T47D (cell line): ENCODE results near the gene ADARB2.

Experiments
- DNase-seq, 2 experiments: peaks; one replicate each; pipeline versions ENCODE4 v3.0.0 to v3.0.0-alpha.2; 2011 to 2012; ENCODE audit warnings: low read depth in 1 of 2, low spot score in 1 of 2
- JUND ChIP-seq: IDR thresholded peaks from 2 replicates; pipeline ENCODE4 v1.6.1; 2012; ENCODE audit warnings: low read depth
- in situ Hi-C: cut with HindIII; loops from 2 replicates; pipeline ENCODE4 v1.10.0; 2016; ENCODE audit warnings: low sequenced_read_pairs, low pct_unique_long_range_greater_than_20kb

ADARB2 gene

DNA sequence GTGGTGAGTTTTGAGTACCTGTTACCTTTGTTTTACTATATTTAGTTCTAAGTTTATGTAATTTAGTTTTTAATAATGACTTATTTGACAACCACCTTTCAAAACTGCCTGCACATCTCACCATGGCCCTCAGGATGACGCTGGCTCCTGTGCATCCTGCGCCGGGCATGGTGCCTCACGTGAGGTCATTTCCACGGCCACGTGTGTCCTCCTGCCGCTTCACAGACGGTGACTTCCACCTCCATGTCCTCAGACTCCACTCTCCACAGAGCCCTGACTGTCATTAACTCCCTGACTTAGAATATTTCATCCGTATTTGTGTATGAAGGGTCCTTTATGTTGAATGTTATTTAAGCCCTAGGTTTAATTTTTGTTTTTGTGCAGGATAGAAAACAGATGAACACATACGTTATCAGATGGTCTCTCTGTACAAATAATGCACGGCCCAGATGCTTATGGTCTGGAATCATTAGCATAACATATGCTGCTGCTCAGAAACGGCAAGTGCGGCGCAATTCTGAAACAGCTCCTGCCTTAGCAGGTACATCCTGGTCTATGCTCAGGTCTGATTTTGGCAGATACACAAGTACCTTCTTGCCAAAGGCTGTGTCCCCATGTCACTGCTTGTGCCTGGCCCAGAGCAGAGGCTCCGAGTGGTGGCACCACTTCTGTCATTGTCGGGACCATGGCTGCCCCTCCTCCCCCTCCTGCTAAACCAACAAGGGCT is 525.3 kb downstream of the ADARB2 start:
- in situ Hi-C loops = no loop called here
- no peak for TF ChIP-seq JUND
- DNase-seq = no peak

DNA sequence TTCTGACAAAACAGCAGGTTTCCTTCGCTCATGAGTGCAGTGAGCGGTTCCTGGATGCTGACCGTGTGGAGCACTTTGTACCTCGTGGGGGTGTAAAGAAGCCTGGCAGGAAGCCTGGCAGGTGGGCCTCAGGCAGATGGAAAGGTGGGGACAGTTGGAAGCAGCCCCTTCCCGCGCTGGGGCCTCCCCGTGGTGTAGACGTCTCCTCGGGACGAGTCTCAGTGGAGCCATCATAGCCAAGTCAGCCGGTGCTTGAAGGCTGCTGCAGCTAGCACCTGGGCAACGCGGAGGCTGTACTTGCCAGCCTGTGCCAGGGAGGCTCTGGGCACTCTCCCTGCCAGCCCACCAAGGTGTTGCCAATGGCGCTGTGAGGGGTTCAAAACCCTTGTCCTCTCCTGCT is 526.7 kb downstream of the ADARB2 start:
- DNase-seq = no peak
- in situ Hi-C loops = no loop called here
- no peak for TF ChIP-seq JUND

DNA sequence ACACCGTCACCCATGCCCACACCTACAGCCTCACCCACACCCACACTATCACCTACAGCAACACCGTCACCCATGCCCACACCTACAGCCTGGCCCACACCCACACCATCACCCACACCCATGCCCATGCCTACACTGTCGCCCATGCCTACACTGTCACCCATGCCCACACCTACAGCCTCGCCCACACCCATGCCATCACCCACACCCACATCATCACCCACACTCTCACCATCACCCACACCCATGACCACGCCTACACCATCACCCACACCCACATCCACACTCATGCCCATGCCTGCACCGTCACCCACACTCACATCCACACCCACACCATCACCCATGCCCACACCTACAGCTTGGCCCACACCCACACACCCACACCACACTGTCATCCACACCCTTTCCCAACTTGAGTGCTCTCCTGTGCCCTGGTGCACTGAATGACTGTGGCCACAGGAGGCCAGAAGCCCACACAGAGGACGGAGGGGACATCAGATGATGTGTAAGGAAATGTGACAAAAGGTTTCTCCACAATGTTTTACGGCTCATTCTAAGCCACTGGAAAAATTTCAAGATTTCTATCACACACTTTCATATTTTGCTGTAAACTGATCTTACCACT is 527.9 kb downstream of the ADARB2 start:
- no peak for DNase-seq
- in situ Hi-C loops = no loop called here
- TF ChIP-seq JUND = no peak

DNA sequence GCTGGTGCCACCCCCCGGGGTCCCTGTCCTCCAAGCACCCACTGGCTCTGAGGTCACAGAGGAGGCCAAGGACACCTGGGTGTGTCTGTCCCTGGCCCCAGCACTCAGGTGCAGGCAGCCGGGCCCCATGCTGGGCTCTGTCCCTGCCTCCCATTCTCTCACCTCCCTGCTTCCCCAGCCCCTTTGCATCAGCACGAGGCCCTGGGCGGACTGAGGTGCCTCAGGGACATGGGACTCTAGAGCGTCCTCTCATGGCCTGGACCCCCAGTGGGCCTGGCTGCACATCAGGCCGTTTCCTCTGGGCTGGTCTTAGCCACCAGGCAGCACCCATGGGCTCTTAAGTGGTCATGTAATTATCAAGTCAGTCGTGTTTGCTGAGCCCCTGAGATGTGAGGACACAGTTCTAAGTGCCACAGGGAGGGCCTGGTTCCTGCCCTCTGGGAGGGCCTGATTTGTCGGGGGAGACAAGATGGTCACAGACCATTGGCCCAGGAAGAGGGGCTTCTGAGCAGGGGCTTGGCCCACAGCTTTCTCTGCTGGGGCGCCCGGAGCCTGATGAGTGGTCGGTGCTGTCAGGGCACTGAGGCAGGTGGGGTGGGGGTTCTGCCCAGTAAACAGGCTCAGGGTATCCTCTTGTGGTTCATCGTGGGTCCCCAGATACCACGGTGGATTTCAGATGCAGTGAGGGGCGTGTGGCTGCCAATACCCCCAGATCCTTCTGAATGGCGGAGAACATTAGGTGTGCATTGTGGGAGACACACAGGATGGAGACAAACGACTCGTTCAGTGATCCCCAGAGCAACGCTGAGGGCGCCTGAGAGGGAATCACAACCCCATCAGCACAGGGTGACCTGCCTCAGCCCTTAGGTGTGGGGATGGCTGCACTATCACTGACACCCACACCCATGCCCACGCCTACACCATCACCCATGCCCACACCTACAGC is 528.7 kb downstream of the ADARB2 start:
- TF ChIP-seq JUND = no peak
- no peak for DNase-seq
- in situ Hi-C loops = no loop called here

DNA sequence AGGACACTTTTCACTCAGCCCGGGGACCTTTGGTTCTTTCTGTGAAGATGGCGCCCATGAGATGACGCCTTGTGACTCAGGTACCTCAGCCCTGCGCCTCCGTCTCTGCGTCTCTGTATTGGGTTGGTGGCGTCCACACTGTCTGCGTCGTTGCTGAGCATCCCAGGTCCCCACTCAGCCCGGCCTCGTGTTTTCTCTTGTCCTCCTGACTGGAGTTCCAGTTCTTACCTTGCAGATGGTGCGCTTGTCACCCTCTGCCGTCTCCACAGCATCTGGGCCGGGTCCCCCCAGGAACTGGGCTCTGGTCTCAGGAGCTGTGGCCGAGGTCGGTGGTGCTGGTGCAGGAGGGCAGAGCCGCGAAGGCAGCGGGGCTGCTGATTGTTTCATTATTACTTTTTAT is 530.7 kb downstream of the ADARB2 start:
- in situ Hi-C loops = no loop called here
- DNase-seq = no peak
- no peak for TF ChIP-seq JUND

DNA sequence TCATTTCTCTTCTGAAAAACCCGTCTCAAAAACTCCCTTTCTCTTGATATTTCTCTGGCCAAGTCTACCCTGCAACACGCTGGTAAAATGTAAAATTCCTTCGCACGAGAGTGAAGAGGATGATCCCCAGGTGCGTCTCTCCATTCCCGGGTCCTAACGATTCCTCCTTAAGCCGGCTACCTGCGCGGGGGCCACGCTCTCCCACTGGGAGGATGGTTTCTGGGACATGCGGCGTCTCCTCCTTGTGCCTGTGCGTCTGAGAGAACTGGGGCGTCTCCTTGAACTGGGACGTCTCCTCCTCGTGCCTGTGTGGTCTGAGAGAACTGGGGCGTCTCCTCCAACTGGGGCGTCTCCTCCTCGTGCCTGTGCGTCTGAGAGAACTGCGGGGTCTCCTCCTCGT is 531.2 kb downstream of the ADARB2 start:
- DNase-seq = no peak
- TF ChIP-seq JUND = no peak
- in situ Hi-C loops = no loop called here

DNA sequence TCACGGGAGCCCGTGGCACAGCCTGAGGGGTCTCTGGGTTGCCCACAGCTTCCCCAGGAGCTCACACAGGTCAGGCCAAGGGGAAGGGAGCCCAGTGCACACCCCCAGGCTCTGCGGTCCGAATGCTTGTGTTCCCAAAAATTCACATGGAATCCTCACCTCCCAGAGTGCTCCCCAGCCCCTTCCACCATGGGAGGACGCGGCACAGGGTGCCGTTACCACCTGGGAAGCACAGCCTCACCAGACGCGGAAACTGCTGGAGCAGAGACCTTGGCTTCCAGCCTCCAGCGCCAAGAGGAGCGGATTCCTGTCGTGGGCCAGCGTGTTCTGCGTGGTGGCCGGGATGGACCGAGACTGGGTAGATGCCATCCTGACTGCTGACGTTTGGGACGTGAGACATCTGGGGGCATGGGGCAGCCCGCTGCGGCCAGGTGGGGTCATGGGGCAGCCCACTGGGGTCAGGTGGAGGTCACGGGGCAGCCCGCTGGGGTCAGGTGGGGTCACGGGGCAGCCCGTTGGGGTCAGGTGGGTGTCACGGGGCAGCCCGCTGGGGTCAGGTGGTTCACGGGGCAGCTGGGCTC is 531.8 kb downstream of the ADARB2 start:
- in situ Hi-C loops = no loop called here

DNA sequence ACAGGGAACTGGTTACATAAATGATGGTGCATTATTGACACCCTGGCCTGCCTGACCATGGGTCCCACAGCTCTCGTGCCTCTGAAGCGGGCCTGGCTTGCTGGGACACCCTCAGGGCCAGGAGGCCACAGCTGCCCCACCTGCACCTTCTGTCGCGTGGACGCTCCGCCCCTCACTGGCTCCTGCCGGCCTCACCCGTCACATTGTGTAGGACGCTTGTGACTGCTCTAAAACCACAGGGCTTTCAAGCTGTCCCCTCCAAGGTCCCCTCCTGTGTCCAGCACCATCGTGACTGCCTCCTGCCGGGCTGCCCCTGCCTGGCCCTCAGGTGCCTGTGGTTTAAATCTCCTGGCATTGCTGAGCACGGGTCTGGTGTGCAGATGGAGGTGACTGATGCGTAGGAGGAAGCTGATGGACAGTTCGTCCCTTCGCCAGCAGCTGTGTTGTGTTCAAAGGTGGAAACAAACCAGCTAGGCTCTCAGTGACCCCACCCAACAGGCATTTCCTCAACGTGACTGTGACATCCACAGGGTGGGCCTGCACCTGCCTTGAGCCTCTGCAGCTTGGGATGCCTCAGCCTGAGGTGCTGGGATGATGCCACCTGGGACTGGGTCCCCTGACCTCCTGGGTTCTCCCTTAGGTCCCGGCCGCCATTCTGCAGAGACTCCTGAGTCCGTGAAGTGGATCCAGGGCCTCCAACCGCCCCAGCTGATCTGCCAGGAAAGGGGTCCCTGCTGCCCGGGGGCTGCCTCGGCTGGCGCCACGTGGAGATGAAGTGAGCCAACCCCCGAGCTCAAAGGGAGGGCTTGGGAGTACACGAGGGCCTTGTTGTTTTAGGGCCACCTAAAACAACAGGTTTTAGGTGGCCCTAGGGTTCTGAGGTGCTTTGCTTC is 532.6 kb downstream of the ADARB2 start:
- in situ Hi-C loops = no loop called here
- TF ChIP-seq JUND = no peak
- DNase-seq = no peak

More for the DNA sequence above, 531.8 kb downstream of the ADARB2 start:
- TF ChIP-seq JUND = no peak
- no peak for DNase-seq

DNA sequence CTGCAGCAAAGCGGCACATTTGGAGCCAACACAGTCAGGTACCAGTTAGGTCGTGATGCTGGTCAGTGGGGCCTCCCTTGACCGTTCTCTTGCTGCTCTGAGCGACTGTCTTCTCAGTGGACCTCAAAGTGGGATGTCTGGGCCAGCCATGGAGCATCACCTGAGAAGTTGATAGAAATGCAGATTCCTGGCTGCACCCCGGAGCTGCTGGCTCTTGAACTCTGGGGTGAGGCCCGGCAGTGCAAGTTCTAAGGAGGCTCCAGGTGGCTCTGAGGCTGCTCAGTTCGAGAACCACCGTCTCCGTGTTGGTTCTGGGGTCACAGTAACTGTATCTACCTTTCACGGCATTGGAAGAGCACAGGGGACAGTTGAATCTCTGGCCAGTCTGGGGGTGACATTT is 533.6 kb downstream of the ADARB2 start:
- no peak for DNase-seq
- no peak for TF ChIP-seq JUND
- in situ Hi-C loops = no loop called here

DNA sequence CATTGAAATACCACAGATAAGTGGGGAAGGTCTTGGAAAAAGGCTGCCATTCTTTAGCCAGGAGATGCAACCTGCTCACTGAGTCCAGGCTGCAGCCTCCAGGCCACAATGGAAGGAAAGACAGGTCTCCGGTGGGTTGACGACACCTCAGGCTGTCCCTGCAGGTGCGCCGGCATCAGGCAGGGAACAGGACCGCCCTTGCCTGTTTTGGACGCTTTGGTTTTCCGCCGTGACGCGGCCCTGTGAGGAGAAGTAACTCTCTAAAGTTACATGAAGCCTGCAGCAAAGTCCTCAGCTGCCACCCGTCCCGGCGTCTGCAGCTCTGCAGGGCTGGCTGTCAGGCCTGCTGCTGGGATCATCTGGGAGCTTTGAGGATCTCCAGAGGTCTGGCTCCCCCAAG is 534.1 kb downstream of the ADARB2 start:
- in situ Hi-C loops = no loop called here
- TF ChIP-seq JUND = no peak
- no peak for DNase-seq

DNA sequence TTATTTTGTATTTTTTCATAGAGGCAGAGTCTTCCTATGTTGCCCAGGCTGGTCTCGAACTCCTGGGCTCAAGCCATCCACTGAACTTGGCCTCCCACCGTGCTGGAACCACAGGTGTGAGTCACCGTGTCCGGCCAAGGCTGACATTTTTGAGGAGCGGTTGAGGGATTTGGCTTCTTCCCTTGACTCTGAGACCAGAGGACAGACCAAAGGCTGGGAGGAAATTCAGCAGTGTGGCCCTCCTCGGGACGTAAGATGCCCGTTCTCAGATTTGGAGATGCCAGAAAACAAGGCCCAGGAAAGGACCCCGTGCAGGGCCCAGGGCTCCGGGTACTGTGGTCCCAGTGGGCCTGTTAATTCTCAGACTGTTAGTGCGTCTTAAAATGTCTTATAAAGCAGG is 535.0 kb downstream of the ADARB2 start:
- TF ChIP-seq JUND = no peak
- DNase-seq = no peak
- in situ Hi-C loops = no loop called here
